T-helper 1 cell treated with Interleukin-12 subunit alpha and Interleukin-12 subunit beta and Interleukin-4 antibody, amounts not matched to agents 30 ng/mL and 1 ng/mL, for 36 hours (primary cell): ENCODE measurements around the gene ZNF850. TPM values are rescaled to one million over a fixed set of nuclear protein-coding genes. Genes with fewer than 3 reads are reported as not detected.

Source experiments
- intact Hi-C: fragments of 100-400 bp; cut with micrococcal nuclease; formaldehyde crosslinking; loops from one replicate; pipeline ENCODE4 v1.15.1; 2024
- total RNA-seq: library from RNA; stranded (reverse); gene quantifications from 2 replicates; pipeline ENCODE4 v1.2.3, GENCODE V29; 2022

The ZNF850 gene
- total RNA-seq, 1 donor from 2014 or later: 3.5 TPM

- intact Hi-C loops: no loop called here
Measured at GRCh38 chr19:36709423-36709822, 63.2 kb downstream of the ZNF850 start.

GRCh38 chr19:36707134-36707533, 65.5 kb downstream of the ZNF850 start:
- intact Hi-C loops: no loop called here

- intact Hi-C loops: loop anchor here (5.0 kb wide), 2 partner anchors 529 to 1961 kb away; partner anchors contain the start of gene ZNF383
Measured at GRCh38 chr19:36688058-36688457, 84.5 kb downstream of the ZNF850 start.

DNA sequence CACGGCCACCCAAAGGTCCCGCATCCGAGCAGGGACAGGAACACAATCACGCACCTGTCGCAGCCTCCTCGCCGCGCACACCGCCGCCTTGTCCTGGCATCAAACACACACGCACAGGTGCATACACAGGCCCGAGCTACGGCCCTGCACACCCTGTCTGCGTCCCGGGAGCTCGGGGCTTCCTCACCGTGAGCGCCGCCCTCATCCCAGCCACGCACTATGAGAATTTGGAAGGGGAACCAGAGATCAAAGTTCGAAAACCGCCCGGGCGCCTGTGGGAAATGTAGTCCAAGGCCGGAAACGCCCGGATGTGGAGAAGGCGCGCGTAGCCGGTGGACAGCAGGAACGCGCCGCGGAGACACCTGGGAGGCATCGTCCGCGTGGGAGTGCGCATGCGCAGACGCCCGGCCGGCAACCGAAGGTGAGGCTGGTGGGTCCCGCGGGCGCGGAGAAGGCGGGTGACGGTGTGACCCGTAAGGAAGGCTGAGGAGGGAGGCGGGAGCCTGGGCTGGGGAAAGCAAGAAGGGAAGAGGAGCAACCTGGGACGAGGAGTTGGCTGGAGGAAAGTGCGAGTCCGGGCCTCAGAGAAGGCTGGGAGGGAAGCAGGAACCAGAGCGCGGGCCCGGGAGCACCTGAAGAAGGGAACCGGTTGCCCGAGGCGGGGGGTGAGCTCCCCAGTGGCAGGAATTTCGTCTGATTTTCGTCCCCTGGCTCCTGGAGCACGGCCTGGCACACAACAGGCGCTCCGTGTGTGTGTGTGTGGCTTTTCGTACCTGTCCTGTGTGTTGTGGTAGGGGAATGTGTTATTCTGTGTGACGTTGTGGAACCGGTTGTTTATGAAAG, 85.2 kb downstream of the ZNF850 start, which contains the start of gene ZNF567:
Gene ZNF567 (plus strand): TSS at position 399 of the 843 bp plus-strand sequence. CDS start 7,256 bp downstream, outside the sequence.
- intact Hi-C loops: loop anchor here (1.0 to 5.0 kb wide), 20 partner anchors 21 to 1960 kb away; partner anchors contain the start of genes SIPA1L3, ZFP14, ZFP30 and ZFP82

GRCh38 chr19:36686365-36687213, 86.0 kb downstream of the ZNF850 start:
- intact Hi-C loops: loop anchor here (1.0 to 5.0 kb wide), 20 partner anchors 20 to 1959 kb away; partner anchors contain the start of genes SIPA1L3, ZFP14, ZFP30 and ZFP82

DNA sequence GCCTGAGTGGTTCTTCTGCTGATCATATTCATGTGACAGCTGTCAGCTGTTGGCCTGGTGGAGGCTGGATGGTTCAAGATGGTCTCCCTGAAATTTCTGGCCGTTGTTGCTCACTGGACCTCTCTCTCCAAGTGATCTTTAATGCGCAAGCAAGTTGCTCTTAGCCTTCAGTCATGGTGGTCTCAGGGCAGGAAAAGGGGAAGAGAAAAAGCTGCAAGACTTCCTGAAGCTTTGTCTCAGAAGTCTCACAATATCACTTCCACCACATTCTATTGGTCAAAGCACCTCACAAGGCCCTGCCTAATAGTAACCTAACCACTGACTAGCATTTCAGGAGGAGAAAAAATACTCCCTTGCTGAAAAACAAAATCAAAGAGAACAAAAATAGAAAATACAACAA, 86.8 kb downstream of the ZNF850 start:
- intact Hi-C loops: loop anchor here (2.0 to 5.0 kb wide), 3 partner anchors 531 to 1959 kb away; partner anchors contain the start of genes ZNF383 and ZNF527

- intact Hi-C loops: no loop called here
Measured at GRCh38 chr19:36679455-36679854, 93.2 kb downstream of the ZNF850 start.

- intact Hi-C loops: no loop called here
Measured at GRCh38 chr19:36674201-36674600, 98.4 kb downstream of the ZNF850 start.

DNA sequence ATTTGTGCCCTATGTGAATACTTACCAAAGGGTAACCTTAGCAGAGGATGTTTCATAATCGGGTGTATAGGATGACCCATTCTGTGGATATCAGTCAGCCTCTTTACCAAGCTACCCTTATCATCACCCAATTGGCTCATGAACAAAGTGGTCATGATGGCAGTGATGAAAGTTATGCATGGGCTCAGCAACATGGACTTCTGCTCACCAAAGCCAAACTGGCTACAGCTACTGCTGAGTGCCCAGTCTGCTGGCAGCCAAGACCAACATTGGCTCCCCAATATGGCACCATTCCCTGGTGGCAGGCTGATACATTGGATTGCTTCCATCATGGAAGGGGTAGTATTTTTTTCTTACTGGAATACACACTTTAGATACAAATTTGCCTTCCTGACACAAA, 100.2 kb downstream of the ZNF850 start:
- intact Hi-C loops: no loop called here

- intact Hi-C loops: loop anchor here (5.0 to 10.0 kb wide), 2 partner anchors 541 to 646 kb away; no protein-coding TSS in a partner anchor
Measured at GRCh38 chr19:36668646-36669045, 104.0 kb downstream of the ZNF850 start.

- intact Hi-C loops: loop anchor here (1.0 to 10.0 kb wide), 13 partner anchors 21 to 803 kb away; partner anchors contain the start of genes ZFP14, ZNF260, ZNF345 and ZNF382
Measured at GRCh38 chr19:36665832-36666231, 106.8 kb downstream of the ZNF850 start.

Other genes with a start within 250 kb of the ZNF850 start
- 8.2 and 10.5 TPM in 2 replicates for gene ZNF260, start 244.5 kb downstream of the ZNF850 start, total RNA-seq
- gene ZNF529, start 199.5 kb downstream of the ZNF850 start, total RNA-seq: 18.3 and 20.1 TPM in 2 replicates
- 12.6 and 14.3 TPM in 2 replicates for gene ZNF382, start 167.5 kb downstream of the ZNF850 start, total RNA-seq
- 5.3 and 8.5 TPM in 2 replicates for gene ZNF461, start 106.0 kb downstream of the ZNF850 start, total RNA-seq
- 7.6 and 12.5 TPM in 2 replicates for gene ZNF567, start 85.2 kb downstream of the ZNF850 start, total RNA-seq
- gene ZNF790, start 65.6 kb upstream of the ZNF850 start, total RNA-seq: 5.7 and 6.6 TPM in 2 replicates
- 4.8 and 5.7 TPM in 2 replicates for gene ZNF345, start 78.1 kb upstream of the ZNF850 start, total RNA-seq
- gene ZNF829, start 143.5 kb upstream of the ZNF850 start, total RNA-seq: 4.3 and 4.8 TPM in 2 replicates
- 5.0 and 6.7 TPM in 2 replicates for gene ZNF568, start 143.5 kb upstream of the ZNF850 start, total RNA-seq